ENCODE data around the gene FBXL2. TPM values are rescaled to one million over a fixed set of nuclear protein-coding genes. Genes with fewer than 3 reads are reported as not detected.

FBXL2 gene
- total and polyA plus RNA-seq, 2 of the 8 experiments (the other 6 are each of a cell fraction or from before 2014, with no cell fraction given): 3.1 to 5.4 TPM

- TF ChIP-seq CHD7 (IDR thresholded peaks at IDR 0.05; ENCODE audit: insufficient replicate concordance, low read length): no peak
- no peak for TF ChIP-seq MAFK (IDR thresholded peaks at IDR 0.05; ENCODE audit: low read depth, low read length)
- TF ChIP-seq JUN (IDR thresholded peaks at IDR 0.05; ENCODE audit: low read depth, low read length): no peak
Observed at GRCh38 chr3:33373082-33373437, 95.8 kb downstream of the FBXL2 start (continued).

Data from H1 (cell line).